HUDEP-2 (cell line): ENCODE data around the gene EMILIN2.

ENCODE experiments used
- DNase-seq, 76 experiments: peaks; one replicate each; lab custom pipeline; 2025; ENCODE audit not compliant: unreplicated experiment in 76 of 76; lab: John Stamatoyannopoulos, UW

Gene EMILIN2

GRCh38 chr18:2948038-2948437 lies 101.2 kb downstream of the EMILIN2 start:
- peak in 14 of 76 experiments; percentile 0 to 55 (median 17) for DNase-seq

- no peak for DNase-seq
These were observed 105.8 kb downstream of the EMILIN2 start for GRCh38 chr18:2952605-2953004.

- DNase-seq: no peak
These were observed 107.3 kb downstream of the EMILIN2 start for GRCh38 chr18:2953935-2954653.

- DNase-seq: no peak
These were observed 108.3 kb downstream of the EMILIN2 start for GRCh38 chr18:2954869-2955645.

GRCh38 chr18:2956056-2956455 lies 109.2 kb downstream of the EMILIN2 start:
- no peak for DNase-seq

- no peak for DNase-seq
These were observed 112.1 kb downstream of the EMILIN2 start for GRCh38 chr18:2958819-2959298.

- no peak for DNase-seq
These were observed 112.5 kb downstream of the EMILIN2 start for GRCh38 chr18:2959341-2959740.

GRCh38 chr18:2960983-2961696 lies 114.3 kb downstream of the EMILIN2 start:
- DNase-seq: no peak

GRCh38 chr18:2961821-2962220 lies 115.0 kb downstream of the EMILIN2 start:
- no peak for DNase-seq

- DNase-seq: no peak
These were observed 116.2 kb downstream of the EMILIN2 start for GRCh38 chr18:2963048-2963447.

GRCh38 chr18:2964361-2965010 lies 117.7 kb downstream of the EMILIN2 start:
- no peak for DNase-seq
